Lower leg skin (tissue), 3 donors: ENCODE measurements around the gene DNAI2.

Experiments used
- POLR2A ChIP-seq, 2 donors: fragments of 450-650 bp; IDR thresholded peaks; one replicate each; pipeline ENCODE4 v1.6.1; 2016 to 2017; ENCODE audit warnings: antibody characterized with exemption in 2 of 2, mild to moderate bottlenecking in 1 of 2, moderate library complexity in 1 of 2
- TF ChIP-seq, protein P1 (sequence below), 3 donors: fragments of 450-650 bp; IDR thresholded peaks; one replicate each; pipeline ENCODE4 v1.5.1; 2016; ENCODE audit warnings: antibody characterized with exemption in 3 of 3, mild to moderate bottlenecking in 3 of 3, moderate library complexity in 2 of 3

- TF ChIP-seq POLR2A (IDR thresholded peaks at IDR 0.05) = no peak
- TF ChIP-seq, protein P1, sequence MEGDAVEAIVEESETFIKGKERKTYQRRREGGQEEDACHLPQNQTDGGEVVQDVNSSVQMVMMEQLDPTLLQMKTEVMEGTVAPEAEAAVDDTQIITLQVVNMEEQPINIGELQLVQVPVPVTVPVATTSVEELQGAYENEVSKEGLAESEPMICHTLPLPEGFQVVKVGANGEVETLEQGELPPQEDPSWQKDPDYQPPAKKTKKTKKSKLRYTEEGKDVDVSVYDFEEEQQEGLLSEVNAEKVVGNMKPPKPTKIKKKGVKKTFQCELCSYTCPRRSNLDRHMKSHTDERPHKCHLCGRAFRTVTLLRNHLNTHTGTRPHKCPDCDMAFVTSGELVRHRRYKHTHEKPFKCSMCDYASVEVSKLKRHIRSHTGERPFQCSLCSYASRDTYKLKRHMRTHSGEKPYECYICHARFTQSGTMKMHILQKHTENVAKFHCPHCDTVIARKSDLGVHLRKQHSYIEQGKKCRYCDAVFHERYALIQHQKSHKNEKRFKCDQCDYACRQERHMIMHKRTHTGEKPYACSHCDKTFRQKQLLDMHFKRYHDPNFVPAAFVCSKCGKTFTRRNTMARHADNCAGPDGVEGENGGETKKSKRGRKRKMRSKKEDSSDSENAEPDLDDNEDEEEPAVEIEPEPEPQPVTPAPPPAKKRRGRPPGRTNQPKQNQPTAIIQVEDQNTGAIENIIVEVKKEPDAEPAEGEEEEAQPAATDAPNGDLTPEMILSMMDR (IDR thresholded peaks at IDR 0.05) = no peak
Measured at GRCh38 chr17:74237321-74237720, 36.7 kb upstream of the DNAI2 start.
